ENCODE data around the gene UQCRHL.

DNA sequence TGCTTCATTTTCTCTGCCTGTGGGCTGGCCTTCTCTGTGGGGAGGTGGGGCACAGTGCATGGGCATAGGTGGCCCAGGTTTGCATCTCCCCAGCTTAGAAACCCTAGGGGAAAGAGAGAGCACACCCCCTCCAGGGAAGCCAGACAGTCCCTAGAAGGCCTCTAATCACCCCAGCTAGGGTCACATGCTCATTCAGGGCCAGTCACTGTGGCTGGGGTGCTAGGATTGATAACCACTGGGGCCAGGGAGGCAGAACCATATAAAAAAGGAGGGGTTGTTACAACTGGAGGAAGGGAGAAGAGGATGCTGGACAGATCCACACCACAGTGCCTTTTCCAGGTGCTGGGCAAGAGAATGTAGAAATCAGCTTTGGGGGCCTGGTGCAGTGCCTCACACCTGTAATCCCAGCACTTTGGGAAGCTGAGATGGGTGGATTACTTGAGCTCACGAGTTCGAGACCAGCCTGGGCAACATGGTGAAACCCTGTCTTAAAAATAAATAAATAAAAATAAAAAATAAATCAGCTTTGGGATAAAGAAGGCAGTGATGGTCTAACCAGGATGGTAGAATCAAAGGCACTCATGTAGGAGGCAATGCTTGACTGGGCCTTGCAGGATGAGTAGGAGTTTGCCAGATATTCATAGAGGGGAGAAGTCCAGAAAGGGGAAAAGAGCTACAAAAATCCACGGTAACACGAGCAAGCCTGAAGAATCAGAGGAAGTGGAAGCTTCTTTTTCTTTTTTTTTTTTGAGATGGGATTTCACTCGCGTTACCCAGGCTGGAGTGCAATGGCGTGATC is 29.3 kb downstream of the UQCRHL start:
- TF ChIP-seq, protein P1, sequence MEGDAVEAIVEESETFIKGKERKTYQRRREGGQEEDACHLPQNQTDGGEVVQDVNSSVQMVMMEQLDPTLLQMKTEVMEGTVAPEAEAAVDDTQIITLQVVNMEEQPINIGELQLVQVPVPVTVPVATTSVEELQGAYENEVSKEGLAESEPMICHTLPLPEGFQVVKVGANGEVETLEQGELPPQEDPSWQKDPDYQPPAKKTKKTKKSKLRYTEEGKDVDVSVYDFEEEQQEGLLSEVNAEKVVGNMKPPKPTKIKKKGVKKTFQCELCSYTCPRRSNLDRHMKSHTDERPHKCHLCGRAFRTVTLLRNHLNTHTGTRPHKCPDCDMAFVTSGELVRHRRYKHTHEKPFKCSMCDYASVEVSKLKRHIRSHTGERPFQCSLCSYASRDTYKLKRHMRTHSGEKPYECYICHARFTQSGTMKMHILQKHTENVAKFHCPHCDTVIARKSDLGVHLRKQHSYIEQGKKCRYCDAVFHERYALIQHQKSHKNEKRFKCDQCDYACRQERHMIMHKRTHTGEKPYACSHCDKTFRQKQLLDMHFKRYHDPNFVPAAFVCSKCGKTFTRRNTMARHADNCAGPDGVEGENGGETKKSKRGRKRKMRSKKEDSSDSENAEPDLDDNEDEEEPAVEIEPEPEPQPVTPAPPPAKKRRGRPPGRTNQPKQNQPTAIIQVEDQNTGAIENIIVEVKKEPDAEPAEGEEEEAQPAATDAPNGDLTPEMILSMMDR (IDR thresholded peaks at IDR 0.05 in 2 of 3, conservative IDR thresholded peaks at IDR 0.05 in 1 of 3; ENCODE audit: control insufficient read depth in 2 of 3, extremely low read depth in 1 of 3, insufficient read depth in 1 of 3, low read depth in 3 of 3, low read length in 3 of 3): no peak
- TF ChIP-seq, protein P2, sequence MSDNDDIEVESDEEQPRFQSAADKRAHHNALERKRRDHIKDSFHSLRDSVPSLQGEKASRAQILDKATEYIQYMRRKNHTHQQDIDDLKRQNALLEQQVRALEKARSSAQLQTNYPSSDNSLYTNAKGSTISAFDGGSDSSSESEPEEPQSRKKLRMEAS (IDR thresholded peaks at IDR 0.05; ENCODE audit: low read depth, low read length): no peak
- TF ChIP-seq HDAC2 (IDR thresholded peaks at IDR 0.05) (no peak), POLR2A (IDR thresholded peaks at IDR 0.05; ENCODE audit: low read depth, low read length) (no peak), TARDBP (IDR thresholded peaks at IDR 0.05; ENCODE audit: borderline replicate concordance) (no peak), EZH2 (IDR thresholded peaks at IDR 0.05; ENCODE audit: borderline replicate concordance, control insufficient read depth, low read depth, low read length) (no peak), SIN3A (IDR thresholded peaks at IDR 0.05; ENCODE audit: low read depth, low read length) (no peak), SMAD1 (IDR thresholded peaks at IDR 0.05; ENCODE audit: low read depth, partially characterized antibody) (no peak), RUNX3 (IDR thresholded peaks at IDR 0.05; ENCODE audit: low read length) (no peak), RAD21 (IDR thresholded peaks at IDR 0.05; ENCODE audit: insufficient read depth, low read depth, low read length) (no peak), KAT2A (conservative IDR thresholded peaks at IDR 0.05; ENCODE audit: control insufficient read depth, low read depth, low read length) (no peak), SP1 (IDR thresholded peaks at IDR 0.05; ENCODE audit: low read depth, low read length) (no peak)
- TF ChIP-seq, protein P3, sequence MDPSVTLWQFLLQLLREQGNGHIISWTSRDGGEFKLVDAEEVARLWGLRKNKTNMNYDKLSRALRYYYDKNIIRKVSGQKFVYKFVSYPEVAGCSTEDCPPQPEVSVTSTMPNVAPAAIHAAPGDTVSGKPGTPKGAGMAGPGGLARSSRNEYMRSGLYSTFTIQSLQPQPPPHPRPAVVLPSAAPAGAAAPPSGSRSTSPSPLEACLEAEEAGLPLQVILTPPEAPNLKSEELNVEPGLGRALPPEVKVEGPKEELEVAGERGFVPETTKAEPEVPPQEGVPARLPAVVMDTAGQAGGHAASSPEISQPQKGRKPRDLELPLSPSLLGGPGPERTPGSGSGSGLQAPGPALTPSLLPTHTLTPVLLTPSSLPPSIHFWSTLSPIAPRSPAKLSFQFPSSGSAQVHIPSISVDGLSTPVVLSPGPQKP (IDR thresholded peaks at IDR 0.05; ENCODE audit: low read depth, low read length): no peak
